SU-DHL-6 (cell line): Measurements from ENCODE around the gene RASGRF2.

ENCODE experiments used
- H2AFZ ChIP-seq: fragments of 200-600 bp; sonication (generic); 2 replicates; pipeline ENCODE4 v1.6.1; 2014; ENCODE audit warnings: low read depth, mild to moderate bottlenecking, moderate library complexity, mixed read lengths, antibody characterized with exemption, low read length; ENCODE audit not compliant: severe bottlenecking
- H3F3A ChIP-seq: fragments of 200-600 bp; shearing (Covaris generic); 2 replicates; pipeline ENCODE4 v1.6.0; 2016; ENCODE audit warnings: antibody characterized with exemption, mild to moderate bottlenecking; ENCODE audit not compliant: insufficient read depth
- H3K27ac ChIP-seq: fragments of 200-600 bp; sonication (generic); 2 replicates; pipeline ENCODE4 v1.5.1; 2016; ENCODE audit warnings: low read depth, mild to moderate bottlenecking, low read length, moderate library complexity, mixed read lengths
- H3K27me3 ChIP-seq: fragments of 200-600 bp; sonication (generic), shearing (Covaris generic); 2 replicates; pipeline ENCODE4 v1.6.0; 2014; ENCODE audit warnings: mild to moderate bottlenecking, low read length
- H3K36me3 ChIP-seq: fragments of 200-600 bp; sonication (generic); 2 replicates; pipeline ENCODE4 v1.6.1; 2014; ENCODE audit warnings: mild to moderate bottlenecking, low read length, mixed read lengths
- H3K4me2 ChIP-seq: fragments of 300-600, 200-600 bp; shearing (Covaris generic), sonication (generic); 2 replicates; pipeline ENCODE4 v1.6.0; 2014; ENCODE audit warnings: low read length, low read depth, mild to moderate bottlenecking; ENCODE audit not compliant: poor library complexity, severe bottlenecking
- H3K4me3 ChIP-seq: fragments of 200-600 bp; sonication (generic); 2 replicates; pipeline ENCODE4 v1.5.1; 2014; ENCODE audit warnings: antibody characterized with exemption, low read length, mild to moderate bottlenecking, mixed read lengths; ENCODE audit not compliant: insufficient read depth, poor library complexity, severe bottlenecking
- H3K79me2 ChIP-seq: fragments of 200-600 bp; sonication (generic); 2 replicates; pipeline ENCODE4 v1.6.1; 2014; ENCODE audit warnings: mild to moderate bottlenecking, low read length, moderate library complexity; ENCODE audit not compliant: insufficient read depth
- H3K9ac ChIP-seq: fragments of 200-600 bp; sonication (generic); 2 replicates; pipeline ENCODE4 v1.7.0; 2014; ENCODE audit warnings: mild to moderate bottlenecking, low read length
- H3K9me2 ChIP-seq: fragments of 200-600 bp; sonication (generic); replicated peaks from 2 replicates; pipeline ENCODE4 v1.6.1; 2014; ENCODE audit warnings: low read length; ENCODE audit not compliant: insufficient read depth
- H3K9me3 ChIP-seq: fragments of 200-600 bp; sonication (generic); 2 replicates; pipeline ENCODE4 v1.6.1; 2014; ENCODE audit warnings: low read length, mixed read lengths; ENCODE audit not compliant: insufficient read depth
- H4K20me1 ChIP-seq: fragments of 200-600 bp; sonication (generic); 2 replicates; pipeline ENCODE4 v1.6.1; 2014; ENCODE audit warnings: low read depth, mild to moderate bottlenecking, antibody characterized with exemption, low read length, moderate library complexity, mixed read lengths
- EZH2phosphoT487 ChIP-seq: fragments of 200-600 bp; sonication (generic), shearing (Covaris generic); conservative IDR thresholded peaks from 2 replicates; pipeline ENCODE4 v1.6.1; 2018; ENCODE audit warnings: mild to moderate bottlenecking, antibody characterized with exemption, low read length, moderate library complexity, mixed read lengths
- TF ChIP-seq, protein P1 (sequence below): fragments of 200-600 bp; sonication (generic); IDR thresholded peaks from one replicate; pipeline ENCODE4 v1.5.1; 2017; ENCODE audit warnings: antibody characterized with exemption, mild to moderate bottlenecking, low read length, moderate library complexity; ENCODE audit not compliant: insufficient read depth, poor library complexity, severe bottlenecking

RASGRF2 gene

DNA sequence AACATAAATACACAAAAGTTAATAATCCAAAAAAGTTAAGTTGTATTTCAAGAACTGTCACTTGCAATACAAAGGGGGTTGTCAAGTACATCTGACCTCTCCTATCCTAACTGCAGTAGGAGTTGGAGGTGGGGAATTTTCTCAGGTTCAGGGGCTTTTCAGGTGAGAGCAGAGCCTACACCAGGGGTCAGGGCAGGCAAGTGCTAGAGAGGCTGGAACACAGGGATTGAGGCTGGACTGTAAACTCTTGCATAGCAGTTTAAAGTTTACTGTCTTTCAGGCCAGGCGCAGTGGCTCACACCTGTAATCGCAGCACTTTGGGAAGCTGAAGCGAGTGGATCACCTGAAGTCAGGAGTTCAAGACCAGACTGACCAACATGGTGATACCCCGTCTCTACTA is 25.4 kb upstream of the RASGRF2 start:
- TF ChIP-seq EZH2phosphoT487, result no peak
- TF ChIP-seq, protein P1, sequence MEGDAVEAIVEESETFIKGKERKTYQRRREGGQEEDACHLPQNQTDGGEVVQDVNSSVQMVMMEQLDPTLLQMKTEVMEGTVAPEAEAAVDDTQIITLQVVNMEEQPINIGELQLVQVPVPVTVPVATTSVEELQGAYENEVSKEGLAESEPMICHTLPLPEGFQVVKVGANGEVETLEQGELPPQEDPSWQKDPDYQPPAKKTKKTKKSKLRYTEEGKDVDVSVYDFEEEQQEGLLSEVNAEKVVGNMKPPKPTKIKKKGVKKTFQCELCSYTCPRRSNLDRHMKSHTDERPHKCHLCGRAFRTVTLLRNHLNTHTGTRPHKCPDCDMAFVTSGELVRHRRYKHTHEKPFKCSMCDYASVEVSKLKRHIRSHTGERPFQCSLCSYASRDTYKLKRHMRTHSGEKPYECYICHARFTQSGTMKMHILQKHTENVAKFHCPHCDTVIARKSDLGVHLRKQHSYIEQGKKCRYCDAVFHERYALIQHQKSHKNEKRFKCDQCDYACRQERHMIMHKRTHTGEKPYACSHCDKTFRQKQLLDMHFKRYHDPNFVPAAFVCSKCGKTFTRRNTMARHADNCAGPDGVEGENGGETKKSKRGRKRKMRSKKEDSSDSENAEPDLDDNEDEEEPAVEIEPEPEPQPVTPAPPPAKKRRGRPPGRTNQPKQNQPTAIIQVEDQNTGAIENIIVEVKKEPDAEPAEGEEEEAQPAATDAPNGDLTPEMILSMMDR, result no peak

DNA sequence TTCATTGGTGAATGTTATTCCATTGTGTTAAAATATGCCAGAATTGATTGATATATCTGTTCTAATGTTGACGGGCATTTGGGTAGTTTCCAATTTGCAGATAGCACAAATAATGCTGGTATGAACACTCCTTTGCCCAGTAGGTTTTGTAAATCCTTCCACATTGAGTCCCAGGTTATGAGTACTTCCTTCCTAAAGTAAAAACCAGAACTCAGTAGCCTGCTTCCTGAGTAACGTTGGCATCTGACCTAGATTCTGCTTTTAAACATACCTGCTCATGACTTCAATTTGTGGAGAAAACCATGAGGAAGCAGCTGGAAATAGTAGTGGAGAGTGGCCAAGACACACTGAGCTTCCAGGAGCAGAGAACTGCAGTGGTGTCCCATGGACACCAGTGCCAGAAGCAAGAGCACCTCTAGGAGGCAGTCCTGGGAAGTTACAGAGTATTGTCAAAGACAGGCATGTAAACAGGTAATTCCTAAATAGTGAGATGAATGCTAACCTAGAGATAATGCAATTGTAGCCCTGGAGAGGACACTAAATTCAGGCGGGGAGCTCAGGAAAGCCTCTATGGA is 24.3 kb upstream of the RASGRF2 start:
- H3K9me2 ChIP-seq, result no peaks in the 10 kb centered on the region
- H2AFZ ChIP-seq, result no peak overlapping the region
- no peak overlapping the region for H3K4me2 ChIP-seq
- H3K4me3 ChIP-seq, result no peak overlapping the region
- H3K36me3 ChIP-seq, result no peaks in the 10 kb centered on the region
- H3K9me3 ChIP-seq, result no peaks in the 10 kb centered on the region
- no peaks in the 10 kb centered on the region for H3K27me3 ChIP-seq
- H3K9ac ChIP-seq, result no peak overlapping the region
- H4K20me1 ChIP-seq, result no peaks in the 10 kb centered on the region
- TF ChIP-seq, protein P1, result no peak
- no peak for TF ChIP-seq EZH2phosphoT487
- H3K27ac ChIP-seq, result no peak overlapping the region
- H3K79me2 ChIP-seq, result no peaks in the 10 kb centered on the region
- H3F3A ChIP-seq, result no peaks in the 10 kb centered on the region

More for the DNA sequence above, 25.4 kb upstream of the RASGRF2 start:
- no peaks in the 10 kb centered on the region for H3K9me2 ChIP-seq
- no peaks in the 10 kb centered on the region for H3K79me2 ChIP-seq
- no peak overlapping the region for H3K9ac ChIP-seq
- H3K9me3 ChIP-seq, result no peaks in the 10 kb centered on the region
- H3K4me2 ChIP-seq, result no peak overlapping the region
- no peaks in the 10 kb centered on the region for H4K20me1 ChIP-seq
- H3K27me3 ChIP-seq, result no peaks in the 10 kb centered on the region
- H2AFZ ChIP-seq, result no peak overlapping the region
- no peak overlapping the region for H3K27ac ChIP-seq
- no peak overlapping the region for H3K4me3 ChIP-seq
- H3F3A ChIP-seq, result no peaks in the 10 kb centered on the region
- no peaks in the 10 kb centered on the region for H3K36me3 ChIP-seq

DNA sequence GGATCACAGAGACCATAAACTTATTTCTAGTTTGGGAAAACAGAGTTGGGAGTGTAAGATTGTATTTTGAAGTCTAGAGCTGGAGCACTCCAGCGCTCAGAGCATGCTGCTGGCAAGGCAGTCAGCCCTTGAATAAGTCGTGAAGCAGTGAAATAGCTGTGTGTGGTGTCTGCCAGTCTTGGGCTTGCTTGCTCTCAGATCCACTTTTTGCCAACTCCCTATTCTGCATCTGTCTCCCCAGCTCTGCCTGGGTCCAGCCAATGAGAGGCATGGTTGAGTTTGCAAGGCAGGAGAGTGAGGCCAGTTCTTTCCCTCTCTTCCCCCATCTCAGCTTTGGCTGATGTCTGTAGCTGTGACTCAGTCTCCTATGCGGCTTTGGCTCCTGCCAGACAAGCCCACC is 23.3 kb upstream of the RASGRF2 start:
- no peak overlapping the region for H2AFZ ChIP-seq
- no peaks in the 10 kb centered on the region for H3K9me3 ChIP-seq
- H3K36me3 ChIP-seq, result no peaks in the 10 kb centered on the region
- no peaks in the 10 kb centered on the region for H3F3A ChIP-seq
- no peak overlapping the region for H3K27ac ChIP-seq
- H3K4me3 ChIP-seq, result no peak overlapping the region
- H4K20me1 ChIP-seq, result no peaks in the 10 kb centered on the region
- H3K4me2 ChIP-seq, result no peak overlapping the region
- no peak for TF ChIP-seq EZH2phosphoT487
- TF ChIP-seq, protein P1, result no peak
- H3K79me2 ChIP-seq, result no peaks in the 10 kb centered on the region
- H3K27me3 ChIP-seq, result no peaks in the 10 kb centered on the region
- no peak overlapping the region for H3K9ac ChIP-seq
- no peaks in the 10 kb centered on the region for H3K9me2 ChIP-seq
